ENCODE data around the gene TBC1D22A. TPM values are rescaled to one million over a fixed set of nuclear protein-coding genes. Genes with fewer than 3 reads are reported as not detected.

TBC1D22A gene
- total and polyA plus RNA-seq, 2 experiments from 2014 or later = 15.3 to 19.8 TPM

DNA sequence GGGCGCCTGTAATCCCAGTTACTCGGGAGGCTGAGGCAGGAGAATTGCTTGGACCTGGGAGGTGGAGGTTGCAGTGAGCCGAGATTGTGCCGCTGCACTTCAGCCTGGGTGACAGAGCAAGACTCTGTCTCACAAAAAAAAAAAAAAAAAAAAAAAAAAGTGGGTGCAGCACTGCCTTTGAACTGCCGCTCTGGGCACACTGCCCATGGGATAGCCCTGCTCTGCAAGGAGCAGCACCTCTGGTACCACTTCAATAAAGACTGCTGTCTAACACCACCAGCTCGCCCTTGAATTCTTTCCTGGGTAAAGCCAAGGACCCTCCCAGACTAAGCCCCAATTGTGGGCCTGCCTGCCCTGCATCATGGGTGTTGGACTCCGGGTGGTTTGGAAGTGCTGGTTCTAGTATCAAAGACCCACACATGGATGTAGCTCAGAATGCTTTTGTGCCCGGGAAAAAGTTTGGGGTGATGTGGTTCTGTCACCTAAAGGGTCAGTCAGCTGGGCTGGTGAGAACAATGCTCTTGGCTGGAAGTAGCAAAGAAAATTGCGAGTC is 444.3 kb downstream of the TBC1D22A start:
- WGBS (ENCODE audit: low lambda C conversion rate, missing lambda C conversion rate) = 74% methylated on average over 9 of the region's 9 CpGs
- Histone ChIP-seq H3K27me3 (no peaks in the 10 kb centered on the region), H3K9me3 (ENCODE audit: low read depth) (no peaks in the 10 kb centered on the region), H4K20me1 (ENCODE audit: insufficient read depth, poor library complexity, severe bottlenecking) (no peaks in the 10 kb centered on the region), H2AFZ (no peak overlapping the region), H3K4me1 (ENCODE audit: insufficient read depth) (no peaks in the 10 kb centered on the region), H3K4me2 (no peak overlapping the region), H3K36me3 (replicated peaks; ENCODE audit: insufficient read depth, low read depth) (no peaks in the 10 kb centered on the region), H3K9me2 (replicated peaks; ENCODE audit: insufficient read depth) (no peaks in the 10 kb centered on the region), H3K79me2 (no peaks in the 10 kb centered on the region), H3K4me3 (no peak overlapping the region), H3K27ac (no peak overlapping the region)
- DNase-seq (ENCODE audit: low spot score) = no peak
- no peak for TF ChIP-seq EZH2phosphoT487 (IDR thresholded peaks at IDR 0.05; ENCODE audit: low read depth, severe bottlenecking, unreplicated experiment)
- TF ChIP-seq, protein P1, sequence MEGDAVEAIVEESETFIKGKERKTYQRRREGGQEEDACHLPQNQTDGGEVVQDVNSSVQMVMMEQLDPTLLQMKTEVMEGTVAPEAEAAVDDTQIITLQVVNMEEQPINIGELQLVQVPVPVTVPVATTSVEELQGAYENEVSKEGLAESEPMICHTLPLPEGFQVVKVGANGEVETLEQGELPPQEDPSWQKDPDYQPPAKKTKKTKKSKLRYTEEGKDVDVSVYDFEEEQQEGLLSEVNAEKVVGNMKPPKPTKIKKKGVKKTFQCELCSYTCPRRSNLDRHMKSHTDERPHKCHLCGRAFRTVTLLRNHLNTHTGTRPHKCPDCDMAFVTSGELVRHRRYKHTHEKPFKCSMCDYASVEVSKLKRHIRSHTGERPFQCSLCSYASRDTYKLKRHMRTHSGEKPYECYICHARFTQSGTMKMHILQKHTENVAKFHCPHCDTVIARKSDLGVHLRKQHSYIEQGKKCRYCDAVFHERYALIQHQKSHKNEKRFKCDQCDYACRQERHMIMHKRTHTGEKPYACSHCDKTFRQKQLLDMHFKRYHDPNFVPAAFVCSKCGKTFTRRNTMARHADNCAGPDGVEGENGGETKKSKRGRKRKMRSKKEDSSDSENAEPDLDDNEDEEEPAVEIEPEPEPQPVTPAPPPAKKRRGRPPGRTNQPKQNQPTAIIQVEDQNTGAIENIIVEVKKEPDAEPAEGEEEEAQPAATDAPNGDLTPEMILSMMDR (IDR thresholded peaks at IDR 0.05; ENCODE audit: poor library complexity) = no peak
- no peak for TF ChIP-seq EZH2 (IDR thresholded peaks at IDR 0.05; ENCODE audit: borderline replicate concordance)

DNA sequence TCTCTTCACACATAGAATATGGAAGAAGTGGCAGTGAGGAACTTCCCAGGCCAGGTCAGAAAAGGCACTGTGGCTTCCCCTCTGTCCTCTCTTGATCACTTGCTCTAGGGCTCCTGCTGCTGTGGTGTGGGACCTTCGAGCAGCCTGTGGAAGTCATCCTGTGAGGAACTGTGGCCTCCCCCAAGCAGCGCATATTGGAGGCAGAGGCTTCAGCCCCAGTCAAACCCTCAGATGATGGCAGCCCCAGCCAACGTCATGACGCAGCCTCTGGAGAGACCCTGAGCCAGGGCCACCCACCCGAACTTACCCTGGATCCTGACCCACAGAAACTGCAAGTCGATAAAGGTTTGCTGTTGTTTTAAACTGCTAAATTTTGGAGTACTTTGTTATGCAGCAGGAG is 444.9 kb downstream of the TBC1D22A start:
- Histone ChIP-seq H3K4me3 (no peak overlapping the region), H3K27me3 (no peaks in the 10 kb centered on the region), H3K79me2 (no peaks in the 10 kb centered on the region), H3K4me1 (ENCODE audit: insufficient read depth) (no peaks in the 10 kb centered on the region), H2AFZ (no peak overlapping the region), H3K4me2 (no peak overlapping the region), H3K27ac (no peak overlapping the region), H3K9me3 (ENCODE audit: low read depth) (no peaks in the 10 kb centered on the region), H4K20me1 (ENCODE audit: insufficient read depth, poor library complexity, severe bottlenecking) (no peaks in the 10 kb centered on the region), H3K9me2 (replicated peaks; ENCODE audit: insufficient read depth) (no peaks in the 10 kb centered on the region), H3K36me3 (replicated peaks; ENCODE audit: insufficient read depth, low read depth) (no peaks in the 10 kb centered on the region)
- no peak for DNase-seq (ENCODE audit: low spot score)
- 86% methylated on average over 6 of the region's 6 CpGs for WGBS (ENCODE audit: low lambda C conversion rate, missing lambda C conversion rate)
- TF ChIP-seq EZH2 (IDR thresholded peaks at IDR 0.05; ENCODE audit: borderline replicate concordance) = no peak
- TF ChIP-seq, protein P1 (IDR thresholded peaks at IDR 0.05; ENCODE audit: poor library complexity) = no peak
- TF ChIP-seq EZH2phosphoT487 (IDR thresholded peaks at IDR 0.05; ENCODE audit: low read depth, severe bottlenecking, unreplicated experiment) = no peak

DNA sequence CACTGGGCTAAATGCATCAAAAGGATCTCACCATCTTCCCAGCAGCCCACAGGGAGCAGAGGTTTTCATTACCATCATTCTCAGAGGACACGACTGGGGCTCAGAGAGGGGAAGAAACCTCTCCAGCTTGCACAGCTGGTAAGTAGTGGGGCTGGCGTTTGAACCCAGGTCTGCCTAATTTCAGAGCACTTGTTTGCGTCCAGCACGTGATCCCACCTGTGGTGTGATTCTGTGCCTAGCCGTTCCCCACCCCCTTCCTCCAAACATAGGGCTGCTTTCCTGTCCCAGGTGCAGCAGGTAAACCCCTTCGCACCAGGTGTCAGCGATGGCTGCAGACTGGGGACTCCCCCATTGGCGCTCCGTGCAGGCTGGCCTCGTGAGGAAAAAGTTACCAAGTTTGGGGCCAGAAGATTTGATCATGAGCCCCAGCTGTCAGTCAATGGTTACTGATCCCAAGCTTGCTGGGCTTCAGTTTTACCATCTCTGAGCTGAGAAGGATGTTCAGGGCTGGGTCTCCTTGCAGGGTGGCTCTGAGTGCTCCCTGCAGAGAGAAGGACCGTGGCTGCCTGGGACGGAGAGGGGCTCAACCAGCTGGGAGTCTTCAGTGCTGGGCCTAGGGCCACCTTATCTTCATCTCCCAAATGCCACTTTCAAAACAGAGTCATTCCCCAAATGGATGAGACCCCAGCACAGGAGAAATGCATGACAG is 445.6 kb downstream of the TBC1D22A start:
- H3K27ac ChIP-seq = no peak overlapping the region
- H3K9me3 ChIP-seq (ENCODE audit: low read depth) = no peaks in the 10 kb centered on the region
- 81% methylated on average over 12 of the region's 12 CpGs for WGBS (ENCODE audit: low lambda C conversion rate, missing lambda C conversion rate)
- no peaks in the 10 kb centered on the region for H3K9me2 ChIP-seq (replicated peaks; ENCODE audit: insufficient read depth)
- no peak for DNase-seq (ENCODE audit: low spot score)
- H3K4me1 ChIP-seq (ENCODE audit: insufficient read depth) = no peaks in the 10 kb centered on the region
- TF ChIP-seq EZH2 (IDR thresholded peaks at IDR 0.05; ENCODE audit: borderline replicate concordance) = no peak
- TF ChIP-seq, protein P1 (IDR thresholded peaks at IDR 0.05; ENCODE audit: poor library complexity) = no peak
- TF ChIP-seq EZH2phosphoT487 (IDR thresholded peaks at IDR 0.05; ENCODE audit: low read depth, severe bottlenecking, unreplicated experiment) = no peak
- no peak overlapping the region for H2AFZ ChIP-seq
- no peak overlapping the region for H3K4me3 ChIP-seq
- H3K79me2 ChIP-seq = no peaks in the 10 kb centered on the region
- no peaks in the 10 kb centered on the region for H4K20me1 ChIP-seq (ENCODE audit: insufficient read depth, poor library complexity, severe bottlenecking)
- no peaks in the 10 kb centered on the region for H3K36me3 ChIP-seq (replicated peaks; ENCODE audit: insufficient read depth, low read depth)
- no peaks in the 10 kb centered on the region for H3K27me3 ChIP-seq
- no peak overlapping the region for H3K4me2 ChIP-seq
